KMS-11 (cell line): ENCODE measurements around the gene NEUROD2.

Experiments used
- H2AFZ ChIP-seq: fragments of 200-600 bp; sonication (generic); 2 replicates; pipeline ENCODE4 v1.6.1; 2016; ENCODE audit warnings: antibody characterized with exemption, mixed run types, low read depth
- H3K27ac ChIP-seq: fragments of 200-600 bp; sonication (generic); 2 replicates; pipeline ENCODE4 v1.6.1; 2016; ENCODE audit warnings: mild to moderate bottlenecking, mixed run types
- H3K27me3 ChIP-seq: fragments of 200-600 bp; sonication (generic); 2 replicates; pipeline ENCODE4 v1.6.1; 2017; ENCODE audit warnings: mild to moderate bottlenecking, low read depth, mixed run types, moderate library complexity; ENCODE audit not compliant: insufficient read depth
- H3K36me3 ChIP-seq: fragments of 200-600 bp; sonication (generic); 2 replicates; pipeline ENCODE4 v1.6.1; 2017; ENCODE audit warnings: mild to moderate bottlenecking, mixed run types; ENCODE audit not compliant: insufficient read depth
- H3K4me1 ChIP-seq: fragments of 200-600 bp; sonication (generic); 2 replicates; pipeline ENCODE4 v1.6.1; 2016; ENCODE audit warnings: mild to moderate bottlenecking, low read depth, mixed run types; ENCODE audit not compliant: poor library complexity, severe bottlenecking
- H3K4me2 ChIP-seq: fragments of 200-600 bp; sonication (generic); 2 replicates; pipeline ENCODE4 v1.7.0; 2016; ENCODE audit warnings: mild to moderate bottlenecking, mixed run types
- H3K4me3 ChIP-seq: fragments of 200-600 bp; sonication (generic); IDR thresholded peaks from 2 replicates; pipeline ENCODE4 v1.6.1; 2017; ENCODE audit warnings: low read depth, low read length, mixed read lengths; ENCODE audit not compliant: insufficient read depth
- H3K79me2 ChIP-seq: fragments of 200-600 bp; sonication (generic); 2 replicates; pipeline ENCODE4 v1.6.1; 2016; ENCODE audit warnings: low read depth, mixed run types; ENCODE audit not compliant: insufficient read depth
- H3K9ac ChIP-seq: fragments of 200-600 bp; sonication (generic); 2 replicates; pipeline ENCODE4 v1.6.1; 2016; ENCODE audit warnings: mild to moderate bottlenecking, mixed run types
- H4K20me1 ChIP-seq: fragments of 200-600 bp; sonication (generic); 2 replicates; pipeline ENCODE4 v1.6.1; 2016; ENCODE audit warnings: mild to moderate bottlenecking, mixed run types; ENCODE audit not compliant: insufficient read depth
- TF ChIP-seq, protein P1 (sequence below): fragments of 200-600 bp; sonication (generic); conservative IDR thresholded peaks from 2 replicates; pipeline ENCODE4 v1.6.1; 2017; ENCODE audit warnings: low read depth, mild to moderate bottlenecking, antibody characterized with exemption, low read length, moderate library complexity, mixed read lengths

NEUROD2 gene

DNA sequence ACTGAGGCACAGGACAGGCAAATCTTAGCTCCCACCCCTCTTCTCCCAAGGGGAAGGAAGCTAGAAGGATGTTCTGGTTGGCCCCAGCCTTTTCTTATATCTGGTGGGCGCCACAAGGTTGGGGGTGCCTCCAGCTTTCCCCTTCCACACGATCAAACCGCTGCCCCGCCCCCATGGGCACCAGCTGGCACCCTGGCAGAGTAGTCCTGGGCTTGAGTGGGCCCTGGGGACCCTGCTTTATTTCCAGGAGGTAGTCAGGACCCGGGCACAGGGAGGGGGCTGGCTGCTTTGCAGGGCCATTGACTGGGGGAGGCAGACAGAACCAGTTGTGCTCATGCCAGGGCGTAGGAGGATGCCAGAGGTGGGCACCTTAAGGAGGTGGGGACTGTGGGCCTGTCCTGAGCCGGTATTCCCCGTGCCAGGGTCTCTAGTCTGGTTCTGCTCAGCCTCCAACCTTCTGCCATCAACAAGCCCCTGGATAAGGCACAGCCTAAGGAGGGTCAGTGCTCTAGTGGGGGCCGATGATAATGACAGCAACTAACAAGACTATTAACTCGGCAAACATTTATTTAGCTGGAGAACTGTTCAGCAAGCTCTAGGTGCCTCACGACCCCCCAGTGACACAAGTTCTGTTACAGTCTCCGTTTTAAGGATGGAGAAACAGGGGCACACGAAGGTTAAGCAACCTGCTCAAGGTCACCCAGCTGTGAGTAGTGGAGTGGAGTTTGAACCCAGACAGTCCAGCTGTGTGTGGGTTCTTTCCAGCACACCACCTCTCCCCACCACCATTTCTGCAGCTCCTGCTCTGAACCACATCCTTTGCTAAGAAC, 11.5 kb upstream of the NEUROD2 start:
- Histone ChIP-seq H3K27me3 (no peaks in the 10 kb centered on the region), H3K4me1 (peaks cover 46% of the 10 kb centered on the region), H2AFZ (peak overlapping the region; percentile 97), H4K20me1 (no peaks in the 10 kb centered on the region), H3K4me2 (peak overlapping the region; percentile 99), H3K27ac (no peak overlapping the region), H3K36me3 (no peaks in the 10 kb centered on the region), H3K9ac (peak overlapping the region; percentile 68; the same call in 1 of the 2 replicates), H3K79me2 (no peaks in the 10 kb centered on the region), H3K4me3 (no peak overlapping the region)
- TF ChIP-seq, protein P1, sequence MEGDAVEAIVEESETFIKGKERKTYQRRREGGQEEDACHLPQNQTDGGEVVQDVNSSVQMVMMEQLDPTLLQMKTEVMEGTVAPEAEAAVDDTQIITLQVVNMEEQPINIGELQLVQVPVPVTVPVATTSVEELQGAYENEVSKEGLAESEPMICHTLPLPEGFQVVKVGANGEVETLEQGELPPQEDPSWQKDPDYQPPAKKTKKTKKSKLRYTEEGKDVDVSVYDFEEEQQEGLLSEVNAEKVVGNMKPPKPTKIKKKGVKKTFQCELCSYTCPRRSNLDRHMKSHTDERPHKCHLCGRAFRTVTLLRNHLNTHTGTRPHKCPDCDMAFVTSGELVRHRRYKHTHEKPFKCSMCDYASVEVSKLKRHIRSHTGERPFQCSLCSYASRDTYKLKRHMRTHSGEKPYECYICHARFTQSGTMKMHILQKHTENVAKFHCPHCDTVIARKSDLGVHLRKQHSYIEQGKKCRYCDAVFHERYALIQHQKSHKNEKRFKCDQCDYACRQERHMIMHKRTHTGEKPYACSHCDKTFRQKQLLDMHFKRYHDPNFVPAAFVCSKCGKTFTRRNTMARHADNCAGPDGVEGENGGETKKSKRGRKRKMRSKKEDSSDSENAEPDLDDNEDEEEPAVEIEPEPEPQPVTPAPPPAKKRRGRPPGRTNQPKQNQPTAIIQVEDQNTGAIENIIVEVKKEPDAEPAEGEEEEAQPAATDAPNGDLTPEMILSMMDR, result no peak

DNA sequence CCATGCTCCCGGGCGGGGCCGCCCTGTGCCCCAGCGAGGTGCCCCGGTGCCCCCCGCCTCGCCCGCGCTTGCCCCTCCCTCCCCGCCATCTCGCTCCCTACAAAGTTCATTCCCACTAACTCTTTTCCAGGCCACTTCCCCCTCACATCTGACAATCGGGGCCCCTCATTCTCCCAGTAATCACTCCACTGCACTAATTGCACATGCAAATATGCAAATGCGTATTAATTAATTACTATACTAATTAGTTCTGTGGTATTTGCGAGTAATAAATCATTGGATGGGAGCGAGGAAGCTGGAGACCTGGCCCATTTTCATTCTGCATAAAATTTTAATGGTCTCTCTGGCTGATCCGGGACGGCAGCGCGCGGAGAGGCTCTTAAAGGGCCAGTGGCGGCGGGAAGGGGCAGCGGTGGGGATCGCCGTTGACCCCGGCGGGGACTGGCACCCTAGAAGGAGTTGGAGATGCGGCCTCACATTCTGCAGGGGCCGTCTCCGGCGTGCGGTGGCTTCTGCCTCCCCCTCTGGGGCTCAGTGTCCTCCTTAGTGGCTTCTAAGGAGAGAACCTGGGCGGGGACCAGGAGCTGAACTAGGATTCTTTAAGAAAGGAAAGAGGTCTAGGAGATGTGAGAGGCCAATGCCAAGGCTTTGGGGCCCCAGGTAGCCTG, 10.7 kb upstream of the NEUROD2 start:
- H3K9ac ChIP-seq, result peak overlapping the region; percentile 68

DNA sequence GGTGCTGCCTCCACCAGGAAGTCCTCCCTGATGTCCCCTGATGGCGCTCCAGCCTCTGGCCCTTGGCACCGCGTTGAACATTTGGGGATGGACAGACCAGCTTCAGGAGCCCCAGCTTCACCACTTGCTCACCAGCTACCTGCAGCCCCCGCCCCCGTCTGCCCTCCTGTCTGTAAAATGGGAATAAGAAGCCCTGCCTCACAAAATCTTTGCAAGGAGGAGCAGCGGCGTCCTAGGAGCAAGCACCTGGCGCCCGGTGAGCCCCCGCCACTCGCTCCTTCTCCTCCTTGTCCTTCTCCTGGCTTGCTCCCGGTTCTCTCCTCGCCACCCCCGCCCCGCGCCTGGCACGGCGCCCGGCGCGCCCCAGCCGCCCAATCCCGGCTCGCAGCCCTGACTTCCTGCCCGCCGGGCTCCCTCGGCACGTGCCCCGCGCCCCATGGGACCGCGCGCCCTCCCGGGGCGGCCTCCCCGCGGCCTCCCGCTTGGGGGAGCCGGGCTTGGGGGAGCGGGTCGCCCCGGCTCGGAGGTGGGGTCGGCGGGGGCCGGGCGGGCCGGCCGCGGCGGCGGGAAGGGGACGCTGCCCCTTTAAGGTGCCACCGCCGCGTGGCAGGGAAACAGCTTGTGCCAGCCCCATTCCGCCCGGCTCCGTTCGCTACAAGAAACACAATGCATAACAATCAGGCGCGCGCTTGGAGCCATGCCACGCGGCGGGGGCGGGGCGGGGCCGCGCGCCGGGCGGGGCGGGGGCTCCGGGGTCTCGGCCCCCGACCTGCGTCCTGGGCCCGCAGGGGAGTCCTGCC, 9.9 kb upstream of the NEUROD2 start:
- H3K27ac ChIP-seq, result peak overlapping the region; percentile 28
- peaks cover 32% of the 10 kb centered on the region for H3K4me1 ChIP-seq
- TF ChIP-seq, protein P1, result no peak
- peak overlapping the region; percentile 97 for H2AFZ ChIP-seq
- no peaks in the 10 kb centered on the region for H4K20me1 ChIP-seq
- no peaks in the 10 kb centered on the region for H3K79me2 ChIP-seq
- H3K9ac ChIP-seq, result peak overlapping the region; percentile 68
- no peaks in the 10 kb centered on the region for H3K36me3 ChIP-seq
- H3K27me3 ChIP-seq, result no peaks in the 10 kb centered on the region
- no peak overlapping the region for H3K4me3 ChIP-seq
- peak overlapping the region; percentile 99; the same call in 1 of the 2 replicates for H3K4me2 ChIP-seq

More for the DNA sequence above, 10.7 kb upstream of the NEUROD2 start:
- peak overlapping the region; percentile 28; the same call in 1 of the 2 replicates for H3K27ac ChIP-seq
- TF ChIP-seq, protein P1, result peak; percentile 15; the same call in 1 of the 2 replicates
- peaks cover 39% of the 10 kb centered on the region for H3K4me1 ChIP-seq
- H4K20me1 ChIP-seq, result no peaks in the 10 kb centered on the region
- H2AFZ ChIP-seq, result peak overlapping the region; percentile 97
- no peaks in the 10 kb centered on the region for H3K79me2 ChIP-seq
- no peak overlapping the region for H3K4me3 ChIP-seq
- H3K36me3 ChIP-seq, result no peaks in the 10 kb centered on the region
- H3K4me2 ChIP-seq, result peak overlapping the region; percentile 99
- no peaks in the 10 kb centered on the region for H3K27me3 ChIP-seq

DNA sequence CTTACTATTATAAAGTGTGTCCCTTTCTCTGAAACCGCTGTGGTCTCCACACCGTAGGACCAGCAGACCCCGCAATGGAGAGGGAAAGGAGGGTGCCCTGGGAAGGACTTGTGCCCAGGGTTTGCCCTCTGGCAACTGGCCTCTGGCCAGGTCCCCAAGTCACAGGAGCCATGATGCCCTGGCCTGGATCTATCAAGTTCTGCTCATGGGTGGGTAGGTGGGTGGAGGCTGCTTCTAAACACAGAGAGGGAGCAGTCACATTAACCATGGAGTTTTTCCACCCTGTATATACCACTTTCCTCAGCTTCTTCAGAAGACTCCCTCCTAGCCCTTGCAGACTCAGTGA, 9.4 kb upstream of the NEUROD2 start:
- Histone ChIP-seq H3K9ac (peak overlapping the region; percentile 68; the same call in 1 of the 2 replicates), H3K4me3 (no peak overlapping the region), H4K20me1 (no peaks in the 10 kb centered on the region), H2AFZ (peak overlapping the region; percentile 97), H3K27ac (no peak overlapping the region), H3K27me3 (no peaks in the 10 kb centered on the region), H3K36me3 (no peaks in the 10 kb centered on the region), H3K4me2 (peak overlapping the region; percentile 75; the same call in 1 of the 2 replicates), H3K79me2 (no peaks in the 10 kb centered on the region), H3K4me1 (peaks cover 26% of the 10 kb centered on the region)
- TF ChIP-seq, protein P1, result no peak
